T-cell (primary cell): ENCODE measurements around the gene CSDE1. TPM values are rescaled to one million over a fixed set of nuclear protein-coding genes. Genes with fewer than 3 reads are reported as not detected.

Experiments used
- ATAC-seq, 4 experiments: fragments of 200-7000 bp in 3 of 4; fragments of 150-1000 bp in 1 of 4; cut with Tn5 transposase; replicated peaks in 1 of 4; 1 replicate in 3 of 4; 2 replicates in 1 of 4; pipeline ENCODE4 v1.10.0; 2021; ENCODE audit warnings: moderate library complexity in 3 of 4, mild to moderate bottlenecking in 2 of 4, moderate number of reproducible peaks in 1 of 4
- CTCF ChIA-PET, 2 donors: fragments of 300-600 bp; sonication (Branson Sonifier 250); formaldehyde crosslinking; loops; one replicate each; lab custom pipeline; 2022; ENCODE audit warnings: antibody characterized with exemption in 2 of 2; lab: Charles Lee
- POLR2A ChIA-PET, 2 donors: fragments of 300-600 bp; sonication (Branson Sonifier 250); formaldehyde crosslinking; loops; one replicate each; lab custom pipeline; 2022; ENCODE audit warnings: antibody characterized with exemption in 2 of 2; lab: Charles Lee
- DNase-seq, 35 experiments: peaks; one replicate each; pipeline versions ENCODE4 v3.0.0 to v3.0.0-alpha.2; 2013 to 2023
- H3K27ac ChIP-seq: one replicate; pipeline ENCODE4 v1.5.1; 2013; ENCODE audit warnings: low read length
- H3K27me3 ChIP-seq, 2 experiments: replicated peaks in 1 of 2; 1 replicate in 1 of 2; 2 replicates in 1 of 2; pipeline versions ENCODE4 v1.6.1 to v1.7.0; 2013; ENCODE audit warnings: low read length in 1 of 2, mixed read lengths in 1 of 2; ENCODE audit not compliant: control insufficient read depth in 2 of 2, insufficient read depth in 2 of 2; ENCODE audit errors: extremely low read depth in 1 of 2
- H3K36me3 ChIP-seq, 2 donors: 1 replicate in 1 of 2; 2 replicates in 1 of 2; pipeline versions ENCODE4 v1.6.1 to v1.7.0; 2013; ENCODE audit warnings: low read length in 1 of 2; ENCODE audit not compliant: control insufficient read depth in 2 of 2, insufficient read depth in 1 of 2; ENCODE audit errors: extremely low read depth in 1 of 2
- H3K4me1 ChIP-seq, 2 experiments: 1 replicate in 1 of 2; 2 replicates in 1 of 2; pipeline versions ENCODE4 v1.6.1 to v1.7.0; 2013; ENCODE audit warnings: low read length in 2 of 2, mixed read lengths in 1 of 2; ENCODE audit not compliant: insufficient read depth in 2 of 2, control insufficient read depth in 1 of 2; ENCODE audit errors: extremely low read depth in 1 of 2
- H3K4me3 ChIP-seq, 2 donors: 1 replicate in 1 of 2; 2 replicates in 1 of 2; pipeline versions ENCODE4 v1.5.1 to v1.7.0; 2013; ENCODE audit warnings: mild to moderate bottlenecking in 2 of 2, low read length in 1 of 2, moderate library complexity in 1 of 2; ENCODE audit not compliant: control insufficient read depth in 1 of 2; ENCODE audit errors: extremely low read depth in 1 of 2
- H3K9me3 ChIP-seq: 2 replicates; pipeline ENCODE4 v1.7.0; 2013
- H3K27ac Mint-ChIP-seq, 2 donors: one replicate each; pipeline ENCODE4 v1.8.0; 2020 to 2021; ENCODE audit warnings: mild to moderate bottlenecking in 2 of 2, mixed read lengths in 2 of 2
- H3K27me3 Mint-ChIP-seq, 2 donors: one replicate each; pipeline ENCODE4 v1.8.0; 2021 to 2022; ENCODE audit warnings: mixed read lengths in 2 of 2
- H3K36me3 Mint-ChIP-seq: one replicate; pipeline ENCODE4 v1.8.0; 2021; ENCODE audit warnings: mixed read lengths
- H3K4me1 Mint-ChIP-seq, 3 donors: one replicate each; pipeline ENCODE4 v1.8.0; 2020 to 2022; ENCODE audit warnings: mixed read lengths in 3 of 3, mild to moderate bottlenecking in 1 of 3
- H3K4me3 Mint-ChIP-seq, 3 donors: one replicate each; pipeline ENCODE4 v1.8.0; 2020 to 2022; ENCODE audit warnings: mild to moderate bottlenecking in 3 of 3, mixed read lengths in 3 of 3, moderate library complexity in 3 of 3
- H3K9me3 Mint-ChIP-seq, 3 donors: one replicate each; pipeline ENCODE4 v1.8.0; 2020 to 2022; ENCODE audit warnings: mixed read lengths in 3 of 3
- WGBS: methylation state at CpG from one replicate; pipeline ENCODE4 v1.1.5; 2013; ENCODE audit warnings: missing lambda C conversion rate; ENCODE audit not compliant: insufficient coverage; 5-methylcytosine and 5-hydroxymethylcytosine counted together
- total RNA-seq, 35 experiments: library from RNA in 6 of 35; stranded (reverse) in 6 of 35; fragments of 120-200 nt in 1 of 35; gene quantifications; one replicate each; pipeline versions ENCODE4 v1.2.1 to v1.2.4 and lab custom pipeline; 2013 to 2026

Gene CSDE1
- total RNA-seq, 5 donors from 2014 or later (not counting 1 experiment from before 2014, with no cell fraction given), result 384 to 623 (median 411) TPM

DNA sequence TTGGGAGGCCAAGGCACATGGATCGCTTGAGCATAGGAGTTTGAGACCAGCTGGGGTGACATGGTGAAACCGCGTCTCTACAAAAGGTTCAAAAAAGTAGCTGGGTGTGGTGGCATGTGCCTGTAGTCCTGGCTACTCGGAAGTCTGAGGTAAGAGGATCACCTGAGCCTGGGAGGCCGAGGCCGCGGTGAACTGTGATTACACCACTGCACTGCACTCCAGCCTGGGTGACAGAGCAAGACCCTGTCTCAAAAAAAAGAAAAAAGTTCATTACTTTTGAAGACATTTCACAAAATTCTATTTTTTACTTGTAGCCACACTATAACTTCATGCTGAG is 85.9 kb downstream of the CSDE1 start:
- DNase-seq (no peak), ATAC-seq (no peak)
- H3K4me1 Mint-ChIP-seq, result peaks cover 0 to 10% (median 9%) of the 10 kb centered on the region in 3 donors
- no peaks in the 10 kb centered on the region for H3K36me3 Mint-ChIP-seq
- no peaks in the 10 kb centered on the region for H3K36me3 ChIP-seq
- H3K9me3 Mint-ChIP-seq, result no peaks in the 10 kb centered on the region
- no peak overlapping the region for H3K4me3 ChIP-seq
- 82% methylated on average over 6 of the region's 7 CpGs for WGBS
- H3K27me3 Mint-ChIP-seq, result peaks cover 11 to 18% of the 10 kb centered on the region in 2 donors
- H3K27ac ChIP-seq, result no peak overlapping the region
- ChIA-PET POLR2A (interaction anchor here in 1 of 2 donors (0.6 kb wide), 1 partner anchor 96 kb away, joined by 3 read pairs; no protein-coding TSS in a partner anchor), CTCF (interaction anchor here (0.5 to 1.2 kb wide), 5 partner anchors 23 to 244 kb away, joined by 3 to 5 read pairs (median 4); partner anchors contain the start of genes AMPD1 (in 1 of the 2) and NRAS (in 1 of the 2))
- no peak overlapping the region for H3K27ac Mint-ChIP-seq
- peaks cover 7 to 14% of the 10 kb centered on the region in 2 experiments for H3K27me3 ChIP-seq
- no peaks in the 10 kb centered on the region for H3K9me3 ChIP-seq
- peaks cover 0 to 11% of the 10 kb centered on the region in 2 experiments for H3K4me1 ChIP-seq
- H3K4me3 Mint-ChIP-seq, result no peak overlapping the region

GRCh38 chr1:114671011-114671938 is 86.5 kb downstream of the CSDE1 start:
- ATAC-seq, result no peak
- Mint-ChIP-seq H3K27me3 (peaks cover 14% of the 10 kb centered on the region in 2 donors), H3K27ac (no peak overlapping the region), H3K4me1 (peaks cover 0 to 10% (median 9%) of the 10 kb centered on the region in 3 donors), H3K4me3 (peak overlapping the region; percentile 29 to 89 (median 46)), H3K9me3 (no peaks in the 10 kb centered on the region), H3K36me3 (no peaks in the 10 kb centered on the region)
- Histone ChIP-seq H3K36me3 (no peaks in the 10 kb centered on the region), H3K27me3 (peaks cover 10 to 14% of the 10 kb centered on the region in 2 experiments), H3K9me3 (no peaks in the 10 kb centered on the region), H3K4me3 (no peak overlapping the region), H3K4me1 (peaks cover 0 to 11% of the 10 kb centered on the region in 2 experiments), H3K27ac (no peak overlapping the region)
- CTCF ChIA-PET, result interaction anchor here (0.6 to 1.2 kb wide), 4 partner anchors 24 to 233 kb away, joined by 3 to 4 read pairs (median 4); partner anchors contain the start of genes AMPD1 (in 1 of the 2) and NRAS (in 1 of the 2)
- POLR2A ChIA-PET, result interaction anchor here (0.6 to 0.7 kb wide), 3 partner anchors 42 to 399 kb away, joined by 3 to 4 read pairs (median 3); no protein-coding TSS in a partner anchor
- 95% methylated on average over 3 of the region's 9 CpGs for WGBS
- peak in 1 of 35 experiments; percentile 33 for DNase-seq

GRCh38 chr1:114670083-114671010 is 87.4 kb downstream of the CSDE1 start:
- ChIA-PET CTCF (interaction anchor here in 1 of 2 donors (0.6 to 0.8 kb wide), 3 partner anchors 7 to 23 kb away, joined by 3 to 6 read pairs (median 3); no protein-coding TSS in a partner anchor), POLR2A (interaction anchor here in 1 of 2 donors (0.6 to 1.1 kb wide), 2 partner anchors 43 to 46 kb away, joined by 3 to 4 read pairs; partner anchors contain the start of gene NRAS)
- Mint-ChIP-seq H3K9me3 (no peaks in the 10 kb centered on the region), H3K27ac (peak overlapping the region; percentile 9 to 79), H3K4me3 (peak overlapping the region; percentile 89 to 96 (median 94)), H3K4me1 (peaks cover 0 to 10% (median 9%) of the 10 kb centered on the region in 3 donors), H3K36me3 (no peaks in the 10 kb centered on the region), H3K27me3 (peaks cover 13 to 15% of the 10 kb centered on the region in 2 donors)
- Histone ChIP-seq H3K4me3 (peak overlapping the region; percentile 76 to 82), H3K27ac (no peak overlapping the region), H3K4me1 (peaks cover 0 to 11% of the 10 kb centered on the region in 2 experiments), H3K9me3 (no peaks in the 10 kb centered on the region), H3K36me3 (no peaks in the 10 kb centered on the region), H3K27me3 (peaks cover 6 to 16% of the 10 kb centered on the region in 2 experiments)
- peak; percentile 62 to 88 (median 81) for DNase-seq
- WGBS, result 2% methylated on average over 29 of the region's 45 CpGs
- peak; percentile 97 to 99 (median 98) for ATAC-seq

GRCh38 chr1:114669562-114670082 is 88.2 kb downstream of the CSDE1 start, which contains the start of gene DENND2C:
TSS of gene DENND2C (minus strand) at chr1:114670049. CDS start at chr1:114625984, 44,065 bp downstream.
- peaks cover 0 to 10% (median 9%) of the 10 kb centered on the region in 3 donors for H3K4me1 Mint-ChIP-seq
- H3K27ac ChIP-seq, result peak within 1 kb of the TSS; percentile 21
- CTCF ChIA-PET, result interaction anchor here (0.6 to 1.0 kb wide), 5 partner anchors 8 to 88 kb away, joined by 3 to 6 read pairs (median 3); partner anchors contain the start of gene BCAS2 (in 1 of the 2)
- POLR2A ChIA-PET, result interaction anchor here in 1 of 2 donors (1.1 kb wide), 1 partner anchor 47 kb away, joined by 4 read pairs; the partner anchor contains the start of gene NRAS
- 1% methylated on average over 48 of the region's 50 CpGs for WGBS
- no peaks in the 10 kb centered on the region for H3K9me3 Mint-ChIP-seq
- H3K36me3 Mint-ChIP-seq, result no peaks in the 10 kb centered on the region
- ATAC-seq, result peak; percentile 46 to 68 (median 58)
- H3K27me3 Mint-ChIP-seq, result peaks cover 11 to 12% of the 10 kb centered on the region in 2 donors
- no peaks in the 10 kb centered on the region for H3K36me3 ChIP-seq
- peak within 1 kb of the TSS; percentile 9 to 79 for H3K27ac Mint-ChIP-seq
- H3K27me3 ChIP-seq, result peaks cover 6 to 16% of the 10 kb centered on the region in 2 experiments
- H3K9me3 ChIP-seq, result no peaks in the 10 kb centered on the region
- peak in 1 of 35 experiments; percentile 1 for DNase-seq
- H3K4me3 ChIP-seq, result peak within 1 kb of the TSS; percentile 76 to 82
- peaks cover 0 to 11% of the 10 kb centered on the region in 2 experiments for H3K4me1 ChIP-seq
- H3K4me3 Mint-ChIP-seq, result peak within 1 kb of the TSS; percentile 89 to 96 (median 94)

DNA sequence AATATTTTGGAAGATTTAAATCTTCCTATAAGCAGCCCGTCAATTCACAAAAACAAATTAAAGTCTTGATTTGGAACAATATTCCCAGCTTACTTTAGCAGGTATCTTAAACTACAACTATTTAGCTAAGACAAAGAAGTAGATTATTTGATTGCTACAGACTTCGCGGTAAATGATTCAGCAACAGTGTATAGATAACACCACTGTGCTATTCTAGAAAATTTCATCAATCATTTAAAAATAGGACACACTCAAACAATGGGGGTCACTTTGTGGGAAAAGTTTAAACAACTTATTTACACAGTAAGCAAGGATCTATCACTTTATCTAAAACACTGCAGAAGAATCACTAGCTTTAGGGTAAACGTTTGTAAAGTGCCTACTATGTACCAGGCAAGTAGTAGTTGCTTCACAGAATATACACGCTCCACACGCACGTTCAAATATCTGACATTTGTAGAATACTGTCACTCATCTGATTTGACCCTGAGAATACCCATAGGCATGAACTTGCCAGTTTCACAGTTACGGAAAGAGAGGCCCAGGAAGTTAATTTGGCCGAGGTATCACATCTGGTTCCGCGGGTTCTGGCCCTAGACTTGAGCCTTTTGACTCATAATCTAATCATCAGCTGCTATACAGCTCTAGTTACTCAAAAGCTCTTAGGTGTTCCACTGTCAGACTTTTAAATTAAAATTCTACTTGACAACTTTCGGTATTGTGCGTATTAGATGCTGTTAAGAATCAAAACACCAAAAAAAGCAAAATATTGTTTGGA is 88.8 kb downstream of the CSDE1 start:
- peak overlapping the region; percentile 21 for H3K27ac ChIP-seq
- H3K27me3 ChIP-seq, result peaks cover 6 to 16% of the 10 kb centered on the region in 2 experiments
- ChIA-PET POLR2A (interaction anchor here in 1 of 2 donors (1.1 kb wide), 1 partner anchor 47 kb away, joined by 4 read pairs; the partner anchor contains the start of gene NRAS), CTCF (interaction anchor here (0.6 to 1.2 kb wide), 5 partner anchors 11 to 851 kb away, joined by 3 read pairs; partner anchors contain the start of gene BCAS2 (in 1 of the 2))
- H3K4me3 ChIP-seq, result peak overlapping the region; percentile 76 to 82
- ATAC-seq, result no peak
- no peaks in the 10 kb centered on the region for H3K36me3 Mint-ChIP-seq
- peaks cover 7 to 11% of the 10 kb centered on the region in 2 donors for H3K27me3 Mint-ChIP-seq
- DNase-seq, result no peak
- peak overlapping the region in 1 of 2 donors; percentile 44 for H3K27ac Mint-ChIP-seq
- H3K4me1 Mint-ChIP-seq, result peaks cover 0 to 10% (median 9%) of the 10 kb centered on the region in 3 donors
- 85% methylated on average over 4 of the region's 13 CpGs for WGBS
- H3K9me3 Mint-ChIP-seq, result no peaks in the 10 kb centered on the region
- no peaks in the 10 kb centered on the region for H3K36me3 ChIP-seq
- no peaks in the 10 kb centered on the region for H3K9me3 ChIP-seq
- peak overlapping the region; percentile 89 to 96 (median 94) for H3K4me3 Mint-ChIP-seq
- peaks cover 0 to 11% of the 10 kb centered on the region in 2 experiments for H3K4me1 ChIP-seq
